ENCODE data around the gene HCFC1R1.

HCFC1R1 gene

DNA sequence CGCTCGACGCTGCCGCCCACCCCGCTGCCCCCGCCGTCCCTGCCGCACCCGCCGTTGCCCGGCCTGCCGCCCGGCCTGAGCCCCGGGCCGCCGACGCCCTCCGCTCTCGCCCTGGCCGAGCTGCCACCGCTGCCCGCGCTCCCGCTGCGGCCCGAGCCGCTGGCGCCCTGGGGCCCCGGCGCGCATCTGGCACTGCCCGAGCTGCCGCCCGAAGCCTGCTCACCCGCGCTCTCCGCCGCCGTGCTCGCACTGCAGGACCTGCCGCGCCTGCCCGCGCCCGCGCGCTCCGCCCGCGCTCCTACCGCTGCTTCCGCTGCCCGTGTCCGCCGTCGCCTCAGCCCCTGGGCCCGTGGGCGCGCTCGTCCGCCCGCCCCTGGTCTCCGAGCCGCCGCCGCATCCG, 19.4 kb downstream of the HCFC1R1 start:
- DNase-seq (peak; percentile 30), ATAC-seq (ENCODE audit: insufficient read depth, low read depth) (no peak)
- Histone ChIP-seq H3K36me3 (ENCODE audit: insufficient read depth, low read length) (no peaks in the 10 kb centered on the region), H2AFZ (ENCODE audit: low read depth, low read length) (no peak overlapping the region), H3K79me2 (ENCODE audit: insufficient read depth, low read length) (no peaks in the 10 kb centered on the region), H3K4me1 (ENCODE audit: insufficient read depth, low read length) (peaks cover 48% of the 10 kb centered on the region), H3K9me3 (ENCODE audit: insufficient read depth, low read length, severe bottlenecking) (no peaks in the 10 kb centered on the region), H3K27ac (ENCODE audit: low read length) (no peak overlapping the region), H3K9ac (ENCODE audit: low read depth, low read length) (peak overlapping the region; percentile 55; the same call in 1 of the 2 replicates), H3K4me2 (ENCODE audit: insufficient read depth, low read length) (peak overlapping the region; percentile 83; the same call in 1 of the 2 replicates), H4K20me1 (ENCODE audit: insufficient read depth, low read length) (peaks cover 5% of the 10 kb centered on the region; the same call in 1 of the 2 replicates), H3K27me3 (ENCODE audit: insufficient read depth, low read length, poor library complexity) (no peaks in the 10 kb centered on the region), H3K4me3 (ENCODE audit: low read depth in 1 of 2, low read length in 2 of 2) (peak overlapping the region in 1 of 2 experiments; percentile 61; a peak in 2 of 4 replicates)
- TF ChIP-seq, protein P1, sequence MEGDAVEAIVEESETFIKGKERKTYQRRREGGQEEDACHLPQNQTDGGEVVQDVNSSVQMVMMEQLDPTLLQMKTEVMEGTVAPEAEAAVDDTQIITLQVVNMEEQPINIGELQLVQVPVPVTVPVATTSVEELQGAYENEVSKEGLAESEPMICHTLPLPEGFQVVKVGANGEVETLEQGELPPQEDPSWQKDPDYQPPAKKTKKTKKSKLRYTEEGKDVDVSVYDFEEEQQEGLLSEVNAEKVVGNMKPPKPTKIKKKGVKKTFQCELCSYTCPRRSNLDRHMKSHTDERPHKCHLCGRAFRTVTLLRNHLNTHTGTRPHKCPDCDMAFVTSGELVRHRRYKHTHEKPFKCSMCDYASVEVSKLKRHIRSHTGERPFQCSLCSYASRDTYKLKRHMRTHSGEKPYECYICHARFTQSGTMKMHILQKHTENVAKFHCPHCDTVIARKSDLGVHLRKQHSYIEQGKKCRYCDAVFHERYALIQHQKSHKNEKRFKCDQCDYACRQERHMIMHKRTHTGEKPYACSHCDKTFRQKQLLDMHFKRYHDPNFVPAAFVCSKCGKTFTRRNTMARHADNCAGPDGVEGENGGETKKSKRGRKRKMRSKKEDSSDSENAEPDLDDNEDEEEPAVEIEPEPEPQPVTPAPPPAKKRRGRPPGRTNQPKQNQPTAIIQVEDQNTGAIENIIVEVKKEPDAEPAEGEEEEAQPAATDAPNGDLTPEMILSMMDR (IDR thresholded peaks at IDR 0.05; ENCODE audit: borderline replicate concordance, extremely low read depth, low read length, poor library complexity, severe bottlenecking), result no peak
- TF ChIP-seq EZH2 (IDR thresholded peaks at IDR 0.05; ENCODE audit: borderline replicate concordance, low read depth, low read length, severe bottlenecking), result no peak

DNA sequence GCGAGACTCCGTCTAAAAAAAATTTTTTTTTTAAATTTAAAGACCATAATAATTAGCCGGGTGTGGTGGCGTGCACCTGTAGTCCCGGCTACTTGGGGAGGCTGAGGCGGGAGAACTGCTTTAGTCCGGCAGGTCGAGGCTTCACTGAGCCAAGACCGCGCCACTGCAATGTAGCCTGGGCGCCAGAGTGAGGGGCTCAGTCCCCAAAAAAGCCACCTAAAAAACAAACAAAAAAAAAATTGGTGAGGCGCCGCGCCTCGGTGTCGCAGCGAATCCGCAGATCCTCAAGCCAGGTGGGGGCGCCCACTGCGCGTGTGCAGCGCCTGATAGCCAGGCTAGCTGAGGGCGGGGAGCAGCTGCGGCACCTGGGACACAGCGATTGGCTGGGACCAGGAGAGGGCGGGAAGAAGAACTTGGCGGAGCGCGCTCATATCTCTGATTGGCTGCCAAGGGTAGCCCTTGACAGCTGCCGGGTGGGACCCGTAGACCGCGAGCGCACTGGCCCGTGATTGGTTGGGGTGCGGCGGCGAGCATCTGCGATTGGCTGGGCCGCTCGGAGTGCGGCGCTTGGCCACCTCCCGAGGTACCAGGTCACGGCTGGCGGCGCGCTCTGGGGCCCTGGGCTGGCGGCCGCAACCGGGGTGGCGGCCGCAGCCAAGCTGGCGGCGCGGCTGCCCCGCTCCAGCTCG, 20.0 kb downstream of the HCFC1R1 start:
- peak overlapping the region; percentile 83 for H3K4me2 ChIP-seq (ENCODE audit: insufficient read depth, low read length)

DNA sequence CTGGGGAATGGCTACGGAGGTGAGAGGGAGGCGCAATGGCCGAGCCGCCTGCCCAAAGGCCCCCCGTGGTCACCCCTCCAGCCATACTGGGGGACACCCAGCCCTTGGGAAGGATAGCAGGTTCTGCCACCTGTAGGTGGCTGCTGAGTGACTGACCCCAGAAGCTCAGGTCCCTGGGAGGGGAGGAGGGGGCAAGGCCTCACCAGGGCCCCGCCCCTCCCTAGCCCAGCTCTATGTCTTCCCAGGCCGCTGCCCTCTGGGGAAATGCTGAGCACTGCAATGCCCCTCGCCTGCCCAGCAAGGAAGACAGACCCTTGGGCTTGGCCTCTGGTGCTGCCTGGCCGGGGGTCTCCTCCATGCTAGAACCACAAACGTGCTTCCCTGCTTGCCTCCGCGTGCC, 22.4 kb downstream of the HCFC1R1 start:
- peaks cover 18% of the 10 kb centered on the region for H3K4me1 ChIP-seq (ENCODE audit: insufficient read depth, low read length)
- no peak for DNase-seq
- no peak overlapping the region for H3K27ac ChIP-seq (ENCODE audit: low read length)
- ATAC-seq (ENCODE audit: insufficient read depth, low read depth), result no peak
- H3K4me2 ChIP-seq (ENCODE audit: insufficient read depth, low read length), result no peak overlapping the region
- no peaks in the 10 kb centered on the region for H3K9me3 ChIP-seq (ENCODE audit: insufficient read depth, low read length, severe bottlenecking)
- no peaks in the 10 kb centered on the region for H3K27me3 ChIP-seq (ENCODE audit: insufficient read depth, low read length, poor library complexity)
- H4K20me1 ChIP-seq (ENCODE audit: insufficient read depth, low read length), result no peaks in the 10 kb centered on the region
- H3K9ac ChIP-seq (ENCODE audit: low read depth, low read length), result no peak overlapping the region
- no peaks in the 10 kb centered on the region for H3K36me3 ChIP-seq (ENCODE audit: insufficient read depth, low read length)
- no peak overlapping the region for H3K4me3 ChIP-seq (ENCODE audit: low read depth in 1 of 2, low read length in 2 of 2)
- TF ChIP-seq, protein P1 (IDR thresholded peaks at IDR 0.05; ENCODE audit: borderline replicate concordance, extremely low read depth, low read length, poor library complexity, severe bottlenecking), result no peak
- no peak for TF ChIP-seq EZH2 (IDR thresholded peaks at IDR 0.05; ENCODE audit: borderline replicate concordance, low read depth, low read length, severe bottlenecking)
- H3K79me2 ChIP-seq (ENCODE audit: insufficient read depth, low read length), result no peaks in the 10 kb centered on the region
- H2AFZ ChIP-seq (ENCODE audit: low read depth, low read length), result no peak overlapping the region

More for the DNA sequence above, 20.0 kb downstream of the HCFC1R1 start:
- Histone ChIP-seq H3K4me3 (ENCODE audit: low read depth in 1 of 2, low read length in 2 of 2) (peak overlapping the region in 1 of 2 experiments; percentile 61; a peak in 2 of 4 replicates), H3K9ac (ENCODE audit: low read depth, low read length) (peak overlapping the region; percentile 55; the same call in 1 of the 2 replicates), H3K9me3 (ENCODE audit: insufficient read depth, low read length, severe bottlenecking) (no peaks in the 10 kb centered on the region), H3K36me3 (ENCODE audit: insufficient read depth, low read length) (no peaks in the 10 kb centered on the region), H4K20me1 (ENCODE audit: insufficient read depth, low read length) (peaks cover 5% of the 10 kb centered on the region; the same call in 1 of the 2 replicates), H3K4me1 (ENCODE audit: insufficient read depth, low read length) (peaks cover 42% of the 10 kb centered on the region), H3K79me2 (ENCODE audit: insufficient read depth, low read length) (no peaks in the 10 kb centered on the region), H2AFZ (ENCODE audit: low read depth, low read length) (peak overlapping the region; percentile 88), H3K27ac (ENCODE audit: low read length) (no peak overlapping the region), H3K27me3 (ENCODE audit: insufficient read depth, low read length, poor library complexity) (no peaks in the 10 kb centered on the region)
- no peak for TF ChIP-seq EZH2 (IDR thresholded peaks at IDR 0.05; ENCODE audit: borderline replicate concordance, low read depth, low read length, severe bottlenecking)
- TF ChIP-seq, protein P1 (IDR thresholded peaks at IDR 0.05; ENCODE audit: borderline replicate concordance, extremely low read depth, low read length, poor library complexity, severe bottlenecking), result peak; percentile 75
- peak; percentile 99 for DNase-seq
- ATAC-seq (ENCODE audit: insufficient read depth, low read depth), result peak; percentile 98
